Kidney (tissue), 14 donors: Measurements from ENCODE around the gene PCDHGA8. TPM values are rescaled to one million over a fixed set of nuclear protein-coding genes. Genes with fewer than 3 reads are reported as not detected.
"Not testable (repeated sequence)": the region's sequence is repeated elsewhere in the genome, so short reads cannot be mapped to it uniquely, and the experiment has no call there.

Experiments
- DNase-seq, 5 donors: peaks; one replicate each; pipeline ENCODE4 v3.0.0-alpha.2; 2013 to 2020
- FAIRE-seq: peaks from 2 replicates; lab custom pipeline; 2012; peaks lifted over from hg19 to GRCh38; lab: Jason Lieb, UNC
- H3K27ac ChIP-seq, 2 donors: one replicate each; pipeline ENCODE4 v1.7.0; 2013; ENCODE audit warnings: low read depth in 2 of 2, low read length in 2 of 2, inconsistent platforms in 1 of 2
- H3K27me3 ChIP-seq: one replicate; pipeline ENCODE4 v1.7.1; 2013; ENCODE audit warnings: low read length, inconsistent platforms; ENCODE audit not compliant: control insufficient read depth, insufficient read depth
- H3K36me3 ChIP-seq, 3 donors: one replicate each; pipeline versions ENCODE4 v1.7.0 to v1.7.1; 2013; ENCODE audit warnings: low read length in 3 of 3, control low read depth in 1 of 3, inconsistent platforms in 1 of 3; ENCODE audit not compliant: insufficient read depth in 3 of 3, control insufficient read depth in 2 of 3
- H3K4me1 ChIP-seq, 3 donors: one replicate each; pipeline versions ENCODE4 v1.7.0 to v1.7.1; 2013; ENCODE audit warnings: low read length in 3 of 3, inconsistent platforms in 1 of 3, low read depth in 1 of 3; ENCODE audit not compliant: control insufficient read depth in 2 of 3, insufficient read depth in 2 of 3
- H3K4me3 ChIP-seq, 3 donors: one replicate each; pipeline versions ENCODE4 v1.7.0 to v1.8.1; 2013; ENCODE audit warnings: low read length in 3 of 3, control low read depth in 1 of 3, inconsistent platforms in 1 of 3
- H3K9ac ChIP-seq, 3 donors: one replicate each; pipeline versions ENCODE4 v1.7.0 to v1.7.1; 2013; ENCODE audit warnings: low read length in 3 of 3, control low read depth in 1 of 3, inconsistent platforms in 1 of 3
- H3K9me3 ChIP-seq, 3 donors: one replicate each; pipeline versions ENCODE4 v1.7.0 to v1.7.1; 2013; ENCODE audit warnings: low read length in 3 of 3, control low read depth in 1 of 3, inconsistent platforms in 1 of 3; ENCODE audit not compliant: control insufficient read depth in 2 of 3, insufficient read depth in 1 of 3
- CTCF ChIP-seq: IDR thresholded peaks from 3 replicates; pipeline ENCODE4 v1.5.1; 2012; ENCODE audit warnings: mild to moderate bottlenecking, moderate library complexity, borderline replicate concordance; ENCODE audit not compliant: insufficient read depth; ENCODE audit errors: extremely low read depth
- intact Hi-C: fragments of 100-400 bp; cut with DNase I; formaldehyde crosslinking; loops from one replicate; pipeline ENCODE4 v1.11.1; 2022
- polyA plus RNA-seq: library from polyadenylated mRNA; stranded (reverse); fragments of 350-450 nt; fragmentation: Illumina TruSeq; extraction: RNeasy Lipid Tissue Mini Kit (QIAGEN cat#74804); gene quantifications from one replicate; pipeline ENCODE4 v1.2.3, GENCODE V29; 2014; ENCODE audit warnings: low read depth, low replicate concordance; ENCODE audit not compliant: insufficient read depth
- total RNA-seq: library from RNA; stranded (reverse); fragmentation: NEBNext Ultra II Directional; extraction: Animal tissue kit (Norgen Biotek cat#: 25700); gene quantifications from one replicate; pipeline ENCODE4 v1.2.1, GENCODE V29; 2021
- donor health status: control.
- donor health status: control.
- donor health status: control.
- donor health status: control.
- donor health status: control.
- donor health status: DM: yes; HTN: yes; CAD: no.
- donor health status: Normal renal cell carcinoma (clear cell type).

PCDHGA8 gene
- total and polyA plus RNA-seq, 2 donors from 2014 or later, result 0.09 to 1.8 TPM

GRCh38 chr5:141393267-141393666, 834 bp downstream of the PCDHGA8 start:
- no peak overlapping the region for H3K4me3 ChIP-seq

GRCh38 chr5:141394401-141395187, 2.2 kb downstream of the PCDHGA8 start:
- H3K27ac ChIP-seq, H3K27me3 ChIP-seq, DNase-seq, intact Hi-C loops, H3K36me3 ChIP-seq, H3K4me3 ChIP-seq, FAIRE-seq, H3K4me1 ChIP-seq, H3K9ac ChIP-seq: not testable (repeated sequence)
- H3K9me3 ChIP-seq, result peaks cover 2 to 67% (median 13%) of the 10 kb centered on the region in 3 donors

More at GRCh38 chr5:141393267-141393666, 834 bp downstream of the PCDHGA8 start:
- H3K9ac ChIP-seq, result no peak overlapping the region
- H3K4me1 ChIP-seq, result no peaks in the 10 kb centered on the region
- FAIRE-seq (no peak), DNase-seq (no peak)
- H3K27me3 ChIP-seq, result no peaks in the 10 kb centered on the region
- H3K36me3 ChIP-seq, result no peaks in the 10 kb centered on the region
- TF ChIP-seq CTCF, result no peak
- intact Hi-C loops, result no loop called here
- peaks cover 4 to 67% (median 10%) of the 10 kb centered on the region in 3 donors for H3K9me3 ChIP-seq
- H3K27ac ChIP-seq, result no peak overlapping the region

- intact Hi-C loops, H3K36me3 ChIP-seq, H3K27me3 ChIP-seq, FAIRE-seq, H3K9ac ChIP-seq, H3K4me1 ChIP-seq, H3K27ac ChIP-seq: not testable (repeated sequence)
- Histone ChIP-seq H3K4me3 (peak within 1 kb of the TSS in 2 of 3 donors; percentile 39 to 45), H3K9me3 (peaks cover 2 to 49% (median 14%) of the 10 kb centered on the region in 3 donors)
- TF ChIP-seq CTCF, result peak; percentile 47
- peak in 2 of 5 donors; percentile 27 to 36 for DNase-seq
Measured at GRCh38 chr5:141397756-141398551, 5.5 kb downstream of the PCDHGA8 start, which contains the start of gene PCDHGB5. Gene PCDHGB5 (plus strand): TSS chr5:141397947. CDS start chr5:141398128, 181 bp downstream.

GRCh38 chr5:141398608-141399007, 6.2 kb downstream of the PCDHGA8 start:
- peaks cover 3 to 50% (median 14%) of the 10 kb centered on the region in 3 donors for H3K9me3 ChIP-seq
- H3K4me3 ChIP-seq, result peak overlapping the region in 2 of 3 donors; percentile 39 to 45
- no peaks in the 10 kb centered on the region for H3K4me1 ChIP-seq
- DNase-seq (no peak), FAIRE-seq (no peak)
- intact Hi-C loops, result no loop called here
- H3K9ac ChIP-seq, result no peak overlapping the region
- TF ChIP-seq CTCF, result no peak
- H3K27me3 ChIP-seq, result no peaks in the 10 kb centered on the region
- H3K36me3 ChIP-seq, result no peaks in the 10 kb centered on the region
- no peak overlapping the region for H3K27ac ChIP-seq
